ENCODE results near the gene ARL13A.

Gene ARL13A

DNA sequence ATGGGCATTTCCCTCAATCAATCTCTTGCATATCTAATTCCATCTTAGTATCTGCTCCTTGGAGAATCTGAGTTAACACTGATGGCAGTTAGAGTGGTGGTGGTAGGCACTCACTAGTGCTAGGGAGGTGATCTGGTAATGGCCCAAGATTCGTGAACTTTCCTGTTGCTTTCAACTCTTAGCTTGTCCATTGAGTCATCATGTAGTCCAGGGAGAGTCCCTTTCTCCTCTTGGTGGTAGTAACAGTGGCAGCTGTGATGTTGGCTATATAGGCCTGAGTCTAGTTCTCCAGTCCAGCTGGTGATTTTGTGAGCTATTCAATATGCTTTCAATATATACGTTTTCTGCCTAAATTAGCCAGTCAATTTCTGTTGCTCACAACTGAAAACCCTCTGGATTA is 33.7 kb upstream of the ARL13A start:
- no peak for DNase-seq (ENCODE audit: low read depth)
- TF ChIP-seq, protein P1, sequence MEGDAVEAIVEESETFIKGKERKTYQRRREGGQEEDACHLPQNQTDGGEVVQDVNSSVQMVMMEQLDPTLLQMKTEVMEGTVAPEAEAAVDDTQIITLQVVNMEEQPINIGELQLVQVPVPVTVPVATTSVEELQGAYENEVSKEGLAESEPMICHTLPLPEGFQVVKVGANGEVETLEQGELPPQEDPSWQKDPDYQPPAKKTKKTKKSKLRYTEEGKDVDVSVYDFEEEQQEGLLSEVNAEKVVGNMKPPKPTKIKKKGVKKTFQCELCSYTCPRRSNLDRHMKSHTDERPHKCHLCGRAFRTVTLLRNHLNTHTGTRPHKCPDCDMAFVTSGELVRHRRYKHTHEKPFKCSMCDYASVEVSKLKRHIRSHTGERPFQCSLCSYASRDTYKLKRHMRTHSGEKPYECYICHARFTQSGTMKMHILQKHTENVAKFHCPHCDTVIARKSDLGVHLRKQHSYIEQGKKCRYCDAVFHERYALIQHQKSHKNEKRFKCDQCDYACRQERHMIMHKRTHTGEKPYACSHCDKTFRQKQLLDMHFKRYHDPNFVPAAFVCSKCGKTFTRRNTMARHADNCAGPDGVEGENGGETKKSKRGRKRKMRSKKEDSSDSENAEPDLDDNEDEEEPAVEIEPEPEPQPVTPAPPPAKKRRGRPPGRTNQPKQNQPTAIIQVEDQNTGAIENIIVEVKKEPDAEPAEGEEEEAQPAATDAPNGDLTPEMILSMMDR (IDR thresholded peaks at IDR 0.05; ENCODE audit: insufficient read depth, low read depth, low read length, missing control alignments): no peak
- H3K4me3 ChIP-seq (ENCODE audit: low read length): no peak overlapping the region

DNA sequence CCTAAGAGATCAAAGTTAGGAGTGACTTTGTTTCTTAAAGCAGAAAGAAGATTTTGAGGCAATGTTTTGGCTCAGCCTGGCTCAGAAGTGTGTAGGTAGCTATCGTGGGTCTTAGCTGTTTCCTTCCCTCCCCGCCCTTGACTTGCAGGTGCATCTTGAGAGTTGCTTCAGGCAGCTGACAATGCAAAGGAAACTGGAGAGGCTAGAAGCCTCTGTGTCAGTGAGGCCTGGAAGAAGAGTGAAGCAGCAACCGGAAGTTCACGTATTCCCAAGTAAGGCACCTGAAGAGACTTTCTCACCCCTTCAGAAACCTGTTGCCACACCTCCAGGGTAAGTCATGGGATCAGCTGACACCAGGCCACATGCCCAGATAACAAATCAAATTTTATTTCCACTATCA is 30.2 kb upstream of the ARL13A start:
- DNase-seq (ENCODE audit: low read depth): peak; percentile 31
- no peak overlapping the region for H3K4me3 ChIP-seq (ENCODE audit: low read length)
- TF ChIP-seq, protein P1 (IDR thresholded peaks at IDR 0.05; ENCODE audit: insufficient read depth, low read depth, low read length, missing control alignments): no peak

DNA sequence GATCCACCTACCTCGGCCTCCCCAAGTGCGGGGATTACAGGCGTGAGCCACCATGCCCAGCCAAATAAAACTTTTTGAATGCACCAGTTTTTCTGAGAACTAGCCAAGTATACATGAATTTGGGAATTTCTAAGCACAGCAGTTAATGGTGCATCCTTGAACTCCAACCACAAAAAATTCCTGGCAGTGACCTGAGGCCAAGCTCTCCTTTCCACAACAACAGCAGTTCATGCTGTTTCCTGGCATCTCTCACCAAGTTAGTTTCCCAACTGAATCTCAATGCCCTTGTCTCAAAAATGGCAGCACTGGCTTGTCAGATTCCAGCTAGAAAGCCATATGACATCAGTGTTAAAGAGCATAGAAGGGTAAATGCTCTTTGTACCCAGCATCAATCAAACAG is 24.9 kb upstream of the ARL13A start:
- TF ChIP-seq, protein P1 (IDR thresholded peaks at IDR 0.05; ENCODE audit: insufficient read depth, low read depth, low read length, missing control alignments): no peak
- no peak overlapping the region for H3K4me3 ChIP-seq (ENCODE audit: low read length)
- no peak for DNase-seq (ENCODE audit: low read depth)

DNA sequence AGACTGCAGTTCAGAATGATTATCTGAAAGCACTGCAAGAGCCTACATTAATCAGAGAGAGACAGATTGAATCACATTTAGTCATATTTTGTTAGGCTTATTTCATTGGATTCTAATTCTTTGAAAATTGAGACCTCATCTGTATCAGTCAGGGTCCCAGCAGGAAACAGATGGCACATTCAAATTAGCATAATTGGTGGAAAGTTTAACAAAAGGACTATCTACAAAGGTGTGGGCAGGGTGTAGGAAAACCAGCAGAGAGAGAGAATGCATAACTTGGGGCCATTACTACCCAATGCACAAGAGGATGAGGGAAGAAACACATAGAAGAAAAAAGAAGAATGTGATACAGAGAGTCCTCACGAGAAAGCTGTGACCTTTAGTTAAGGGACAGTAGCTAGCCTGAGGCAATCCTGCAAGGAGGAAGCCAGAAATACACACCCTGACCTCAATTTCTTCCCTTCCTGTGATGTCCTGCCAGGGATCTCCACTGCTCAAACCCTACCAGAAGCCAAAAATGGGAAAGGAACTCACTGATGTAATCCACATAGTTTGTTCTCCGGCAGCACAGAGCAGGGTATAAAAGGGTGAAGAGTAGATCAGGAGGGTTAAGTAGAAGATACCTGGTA is 23.1 kb upstream of the ARL13A start:
- TF ChIP-seq, protein P1 (IDR thresholded peaks at IDR 0.05; ENCODE audit: insufficient read depth, low read depth, low read length, missing control alignments): no peak
- DNase-seq (ENCODE audit: low read depth): no peak
- no peak overlapping the region for H3K4me3 ChIP-seq (ENCODE audit: low read length)

DNA sequence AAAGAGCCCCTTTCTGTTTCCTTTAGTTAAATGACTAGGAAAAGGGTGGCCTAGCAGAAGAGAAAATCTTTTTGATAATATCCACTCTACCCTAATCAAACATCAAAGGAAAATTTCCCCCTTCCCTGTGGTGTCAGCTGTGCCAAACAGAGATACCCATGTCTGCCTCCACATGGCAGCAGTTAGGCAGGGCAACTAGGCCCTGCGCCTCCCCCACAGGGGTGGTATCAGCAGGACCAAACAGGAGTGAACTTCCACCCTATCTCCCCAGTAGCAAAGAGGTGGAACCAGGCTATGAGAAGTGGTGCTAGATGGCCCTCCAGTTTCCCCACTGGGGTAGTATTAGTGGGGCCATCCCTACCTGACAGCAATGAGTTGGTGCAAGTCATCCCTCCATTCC is 21.0 kb upstream of the ARL13A start:
- TF ChIP-seq, protein P1 (IDR thresholded peaks at IDR 0.05; ENCODE audit: insufficient read depth, low read depth, low read length, missing control alignments): no peak
- DNase-seq (ENCODE audit: low read depth): no peak
- no peak overlapping the region for H3K4me3 ChIP-seq (ENCODE audit: low read length)

DNA sequence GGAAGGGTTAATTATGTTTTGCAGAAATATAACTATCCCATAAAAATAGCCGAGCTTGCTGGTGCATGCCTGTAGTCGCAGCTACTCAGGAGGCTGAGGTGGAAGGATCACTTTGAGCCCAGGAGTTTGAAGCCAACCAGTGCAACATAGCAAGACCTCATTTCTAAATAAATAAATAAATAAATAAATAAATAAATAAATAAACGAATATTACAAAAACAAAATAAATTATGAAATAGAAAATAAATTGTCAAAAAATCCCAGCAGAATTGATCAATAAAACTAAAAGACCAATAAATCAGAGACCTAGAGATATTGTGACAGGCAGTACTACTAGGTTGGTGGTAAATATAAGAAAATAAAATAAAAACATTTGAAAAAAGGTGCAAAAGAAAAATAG is 6.7 kb upstream of the ARL13A start:
- no peak overlapping the region for H3K4me3 ChIP-seq (ENCODE audit: low read length)
- DNase-seq (ENCODE audit: low read depth): no peak
- TF ChIP-seq, protein P1 (IDR thresholded peaks at IDR 0.05; ENCODE audit: insufficient read depth, low read depth, low read length, missing control alignments): no peak

DNA sequence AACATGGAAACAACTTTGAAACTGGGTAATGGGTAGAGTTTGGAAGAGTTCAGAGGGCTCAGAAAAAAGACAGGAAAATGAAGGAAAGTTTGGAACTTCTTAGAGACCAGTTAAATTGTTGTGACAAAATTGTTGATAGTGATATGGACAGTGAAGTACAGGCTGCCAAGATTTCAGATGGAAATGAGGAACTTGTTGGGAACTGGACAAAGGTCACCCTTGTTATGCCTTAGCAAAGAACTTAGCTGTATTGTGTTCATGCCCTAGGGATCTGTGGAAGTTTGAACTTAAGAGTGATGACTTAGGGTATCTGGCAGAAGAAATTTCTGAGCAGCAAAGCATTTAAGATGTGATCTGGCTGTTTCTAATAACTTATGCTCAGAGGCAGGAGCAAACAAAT is 5.1 kb upstream of the ARL13A start:
- TF ChIP-seq, protein P1 (IDR thresholded peaks at IDR 0.05; ENCODE audit: insufficient read depth, low read depth, low read length, missing control alignments): no peak
- no peak overlapping the region for H3K4me3 ChIP-seq (ENCODE audit: low read length)
- no peak for DNase-seq (ENCODE audit: low read depth)

All from epithelial cell of esophagus (primary cell).